Caco-2 (cell line): Measurements from ENCODE around the gene TRIM66. TPM values are rescaled to one million over a fixed set of nuclear protein-coding genes. Genes with fewer than 3 reads are reported as not detected.

ENCODE experiments used
- BruUV-seq: library from RNA; stranded (reverse); fragments of 400-500 nt; replicated peaks from 2 replicates; lab custom pipeline; 2021; lab: Mats Ljungman, UMichigan
- CTCF ChIA-PET: fragments of 300-600 bp; sonication (Branson Sonifier 250); formaldehyde crosslinking; loops from one replicate; lab custom pipeline; 2022; ENCODE audit warnings: antibody characterized with exemption; lab: Charles Lee
- POLR2A ChIA-PET: fragments of 300-600 bp; sonication (Branson Sonifier 250); formaldehyde crosslinking; loops from one replicate; lab custom pipeline; 2022; ENCODE audit warnings: antibody characterized with exemption; lab: Charles Lee
- DNase-seq, 2 experiments: peaks; one replicate each; pipeline versions ENCODE4 v3.0.0 to v3.0.0-alpha.2; 2020 to 2022
- H3K27me3 ChIP-seq: replicated peaks from 2 replicates; pipeline ENCODE4 v1.6.0; 2011; ENCODE audit warnings: low read length; ENCODE audit not compliant: control insufficient read depth, insufficient read depth
- H3K36me3 ChIP-seq: 2 replicates; pipeline ENCODE4 v1.5.1; 2011; ENCODE audit warnings: low read length; ENCODE audit not compliant: control insufficient read depth, insufficient read depth
- H3K4me1 ChIP-seq: fragments of 250-450 bp; sonication (Bioruptor Pico); 2 replicates; pipeline ENCODE4 v1.5.1; 2020; ENCODE audit warnings: mild to moderate bottlenecking
- H3K4me3 ChIP-seq: 2 replicates; pipeline ENCODE4 v1.5.1; 2011; ENCODE audit warnings: low read depth, mild to moderate bottlenecking, control low read depth, low read length
- H3K9me3 ChIP-seq: fragments of 250-450 bp; sonication (Bioruptor Pico); 2 replicates; pipeline ENCODE4 v1.5.1; 2020; ENCODE audit warnings: mild to moderate bottlenecking, moderate library complexity
- H3K27ac Mint-ChIP-seq: one replicate; pipeline ENCODE4 v1.8.0; 2022; ENCODE audit warnings: mixed read lengths; ENCODE audit not compliant: unreplicated experiment
- H3K27me3 Mint-ChIP-seq: one replicate; pipeline ENCODE4 v1.8.0; 2022; ENCODE audit warnings: mixed read lengths; ENCODE audit not compliant: insufficient read depth, unreplicated experiment
- H3K36me3 Mint-ChIP-seq: one replicate; pipeline ENCODE4 v1.8.0; 2022; ENCODE audit warnings: mild to moderate bottlenecking, mixed read lengths; ENCODE audit not compliant: insufficient read depth, unreplicated experiment
- H3K4me1 Mint-ChIP-seq: one replicate; pipeline ENCODE4 v1.8.0; 2022; ENCODE audit warnings: low read depth, mixed read lengths; ENCODE audit not compliant: unreplicated experiment
- H3K4me3 Mint-ChIP-seq: one replicate; pipeline ENCODE4 v1.8.0; 2022; ENCODE audit warnings: mild to moderate bottlenecking, moderate library complexity, mixed read lengths; ENCODE audit not compliant: unreplicated experiment
- H3K9me3 Mint-ChIP-seq: one replicate; pipeline ENCODE4 v1.8.0; 2022; ENCODE audit warnings: mixed read lengths; ENCODE audit not compliant: unreplicated experiment
- intact Hi-C: fragments of 100-400 bp; cut with micrococcal nuclease; formaldehyde crosslinking; loops from one replicate; pipeline ENCODE4 v1.10.0; 2022; ENCODE audit not compliant: unreplicated experiment
- total RNA-seq: library from RNA; stranded (reverse); gene quantifications from 2 replicates; pipeline ENCODE4 v1.2.3, GENCODE V29; 2022
- TF ChIP-seq, protein P1 (sequence below), 2 experiments: fragments of 200-600 bp in 1 of 2; IDR thresholded peaks; 1 replicate in 1 of 2; 2 replicates in 1 of 2; pipeline versions ENCODE4 v1.5.1 to v1.8.0; 2011 to 2022; ENCODE audit warnings: antibody characterized with exemption in 1 of 2, control low read depth in 1 of 2, inconsistent platforms in 1 of 2, low read depth in 1 of 2, low read length in 1 of 2, mild to moderate bottlenecking in 1 of 2, moderate library complexity in 1 of 2; ENCODE audit not compliant: insufficient read depth in 1 of 2, severe bottlenecking in 1 of 2, unreplicated experiment in 1 of 2

The TRIM66 gene
- total RNA-seq, 1 experiment from 2014 or later, result 18.4 TPM

DNA sequence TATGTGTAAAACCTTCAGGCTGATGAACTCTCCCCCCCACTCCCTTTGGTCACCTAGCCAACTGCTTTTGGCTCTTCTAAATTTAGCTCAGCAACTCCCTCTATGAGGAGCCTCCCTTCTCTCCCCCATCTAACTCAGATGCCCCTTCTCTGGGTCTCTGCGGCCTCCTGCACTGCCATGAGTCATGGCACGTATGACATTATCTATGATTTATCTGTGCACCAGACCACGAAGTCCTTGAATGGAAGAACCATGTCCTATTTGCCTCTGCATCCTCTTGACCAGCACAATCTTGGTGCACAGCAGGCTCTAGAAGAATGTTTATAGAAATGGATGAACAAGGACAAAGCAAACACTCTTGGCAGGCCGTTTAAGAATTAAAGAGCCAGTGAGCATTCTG lies 46.1 kb upstream of the TRIM66 start:
- H3K27ac Mint-ChIP-seq, result no peak overlapping the region
- intact Hi-C loops, result no loop called here
- TF ChIP-seq, protein P1, sequence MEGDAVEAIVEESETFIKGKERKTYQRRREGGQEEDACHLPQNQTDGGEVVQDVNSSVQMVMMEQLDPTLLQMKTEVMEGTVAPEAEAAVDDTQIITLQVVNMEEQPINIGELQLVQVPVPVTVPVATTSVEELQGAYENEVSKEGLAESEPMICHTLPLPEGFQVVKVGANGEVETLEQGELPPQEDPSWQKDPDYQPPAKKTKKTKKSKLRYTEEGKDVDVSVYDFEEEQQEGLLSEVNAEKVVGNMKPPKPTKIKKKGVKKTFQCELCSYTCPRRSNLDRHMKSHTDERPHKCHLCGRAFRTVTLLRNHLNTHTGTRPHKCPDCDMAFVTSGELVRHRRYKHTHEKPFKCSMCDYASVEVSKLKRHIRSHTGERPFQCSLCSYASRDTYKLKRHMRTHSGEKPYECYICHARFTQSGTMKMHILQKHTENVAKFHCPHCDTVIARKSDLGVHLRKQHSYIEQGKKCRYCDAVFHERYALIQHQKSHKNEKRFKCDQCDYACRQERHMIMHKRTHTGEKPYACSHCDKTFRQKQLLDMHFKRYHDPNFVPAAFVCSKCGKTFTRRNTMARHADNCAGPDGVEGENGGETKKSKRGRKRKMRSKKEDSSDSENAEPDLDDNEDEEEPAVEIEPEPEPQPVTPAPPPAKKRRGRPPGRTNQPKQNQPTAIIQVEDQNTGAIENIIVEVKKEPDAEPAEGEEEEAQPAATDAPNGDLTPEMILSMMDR (IDR thresholded peaks at IDR 0.05; ENCODE audit: insufficient read depth in 1 of 2, low read depth in 1 of 2, low read length in 1 of 2, severe bottlenecking in 1 of 2, unreplicated experiment in 1 of 2), result no peak
- H3K4me3 Mint-ChIP-seq, result no peak overlapping the region
- ChIA-PET CTCF (no interaction called here), POLR2A (no interaction called here)
- H3K36me3 ChIP-seq, result peaks cover 1% of the 10 kb centered on the region; the same call in 1 of the 2 replicates
- H3K9me3 ChIP-seq, result no peaks in the 10 kb centered on the region
- peaks cover 22% of the 10 kb centered on the region for H3K4me1 Mint-ChIP-seq
- no peak for DNase-seq
- H3K4me1 ChIP-seq, result peaks cover 39% of the 10 kb centered on the region
- H3K9me3 Mint-ChIP-seq, result no peaks in the 10 kb centered on the region
- no TSS peak for BruUV-seq
- no peaks in the 10 kb centered on the region for H3K27me3 Mint-ChIP-seq
- no peak overlapping the region for H3K4me3 ChIP-seq
- peaks cover 24% of the 10 kb centered on the region for H3K36me3 Mint-ChIP-seq
- H3K27me3 ChIP-seq, result no peaks in the 10 kb centered on the region

DNA sequence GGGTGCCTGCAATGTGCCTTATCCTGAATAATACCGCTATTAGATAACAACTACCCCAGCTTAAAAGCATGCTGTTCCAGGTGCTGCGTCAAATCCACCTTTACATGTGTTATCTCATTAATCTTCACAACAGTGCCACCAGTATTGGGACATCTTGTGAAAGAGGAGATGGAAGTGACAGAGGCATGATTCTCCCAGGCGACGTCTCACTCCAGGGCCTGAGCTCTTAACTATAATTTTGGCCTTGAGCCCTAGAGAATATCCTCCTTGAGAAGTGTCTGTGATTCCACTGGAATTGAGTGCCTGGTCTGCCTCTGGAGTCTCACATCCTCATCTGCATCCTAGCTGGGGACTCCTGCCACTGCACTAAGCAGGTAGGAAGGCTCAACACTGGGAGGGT lies 43.9 kb upstream of the TRIM66 start:
- Mint-ChIP-seq H3K36me3 (peaks cover 38% of the 10 kb centered on the region), H3K4me1 (peaks cover 42% of the 10 kb centered on the region), H3K27ac (no peak overlapping the region), H3K27me3 (no peaks in the 10 kb centered on the region), H3K9me3 (no peaks in the 10 kb centered on the region), H3K4me3 (no peak overlapping the region)
- intact Hi-C loops, result no loop called here
- Histone ChIP-seq H3K4me3 (no peak overlapping the region), H3K9me3 (no peaks in the 10 kb centered on the region), H3K4me1 (peaks cover 49% of the 10 kb centered on the region), H3K27me3 (no peaks in the 10 kb centered on the region), H3K36me3 (0 out of 2 replicates have a peak, but pooled peaks cover 1% of the 10 kb centered on the region)
- TF ChIP-seq, protein P1 (IDR thresholded peaks at IDR 0.05; ENCODE audit: insufficient read depth in 1 of 2, low read depth in 1 of 2, low read length in 1 of 2, severe bottlenecking in 1 of 2, unreplicated experiment in 1 of 2), result no peak
- ChIA-PET CTCF (no interaction called here), POLR2A (no interaction called here)
- DNase-seq, result no peak
- no TSS peak for BruUV-seq

DNA sequence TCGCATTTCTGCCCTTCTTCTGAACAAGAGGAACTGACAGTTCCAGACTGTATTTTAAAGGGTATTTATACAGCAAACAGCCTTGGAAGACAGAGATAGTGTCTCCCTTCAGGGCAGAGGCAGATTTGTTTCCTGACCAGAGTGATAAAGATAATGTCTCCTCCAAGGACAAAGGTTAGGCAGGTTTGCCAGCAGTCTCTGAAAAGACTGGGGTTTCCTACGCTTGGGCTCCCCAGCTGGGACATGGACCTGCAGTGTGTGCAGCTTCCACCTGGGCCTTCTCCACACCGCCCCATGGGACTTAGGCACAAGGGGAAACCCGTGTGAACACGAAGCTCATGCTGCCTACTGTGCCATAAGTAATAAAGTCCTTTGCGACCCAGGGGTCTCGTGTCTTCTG lies 42.2 kb upstream of the TRIM66 start:
- H3K4me3 ChIP-seq, result no peak overlapping the region
- Mint-ChIP-seq H3K36me3 (peaks cover 43% of the 10 kb centered on the region), H3K9me3 (no peaks in the 10 kb centered on the region), H3K27ac (peak overlapping the region; percentile 83), H3K27me3 (no peaks in the 10 kb centered on the region), H3K4me1 (peaks cover 56% of the 10 kb centered on the region), H3K4me3 (peak overlapping the region; percentile 38)
- TF ChIP-seq, protein P1 (IDR thresholded peaks at IDR 0.05; ENCODE audit: insufficient read depth in 1 of 2, low read depth in 1 of 2, low read length in 1 of 2, severe bottlenecking in 1 of 2, unreplicated experiment in 1 of 2), result no peak
- no TSS peak for BruUV-seq
- DNase-seq, result peak; percentile 34 to 59
- 0 out of 2 replicates have a peak, but pooled peaks cover 1% of the 10 kb centered on the region for H3K36me3 ChIP-seq
- no peaks in the 10 kb centered on the region for H3K9me3 ChIP-seq
- no peaks in the 10 kb centered on the region for H3K27me3 ChIP-seq
- intact Hi-C loops, result loop anchor here (1.0 kb wide), 1 partner anchor 10 kb away; no protein-coding TSS in a partner anchor
- CTCF ChIA-PET, result no interaction called here
- POLR2A ChIA-PET, result no interaction called here
- H3K4me1 ChIP-seq, result peaks cover 66% of the 10 kb centered on the region
